OCI-LY7 (cell line): ENCODE data around the gene ARHGEF4.

ENCODE experiments used
- CTCF ChIP-seq: fragments of 200-600 bp; sonication (generic); conservative IDR thresholded peaks from 2 replicates; pipeline ENCODE4 v1.5.1; 2014; ENCODE audit warnings: mild to moderate bottlenecking, antibody characterized with exemption, low read length, moderate library complexity, mixed read lengths
- EZH2phosphoT487 ChIP-seq: fragments of 200-600 bp; sonication (generic); IDR thresholded peaks from 2 replicates; pipeline ENCODE4 v1.6.1; 2018; ENCODE audit warnings: low read depth, borderline replicate concordance, mild to moderate bottlenecking, mixed run types, antibody characterized with exemption, low read length, moderate library complexity, mixed read lengths

GRCh38 chr2:130966775-130967490 is 130.2 kb downstream of the ARHGEF4 start:
- TF ChIP-seq CTCF (no peak), EZH2phosphoT487 (no peak)
